ENCODE data around the gene ATP6V1G2. TPM values are rescaled to one million over a fixed set of nuclear protein-coding genes. Genes with fewer than 3 reads are reported as not detected.

ATP6V1G2 gene
- polyA plus RNA-seq, 1 donor from 2014 or later: 56.7 TPM

- Histone ChIP-seq H3K27me3 (ENCODE audit: insufficient read depth, low read depth, low read length) (peaks cover 14% of the 10 kb centered on the region), H3K9ac (ENCODE audit: low read length) (no peak overlapping the region), H3K79me2 (replicated peaks; ENCODE audit: insufficient read depth, low read length) (no peaks in the 10 kb centered on the region), H3K9me3 (ENCODE audit: low read length) (no peaks in the 10 kb centered on the region), H3K9me2 (ENCODE audit: insufficient read depth, low read length) (no peaks in the 10 kb centered on the region), H3K36me3 (ENCODE audit: insufficient read depth, low read length) (no peaks in the 10 kb centered on the region), H3F3A (ENCODE audit: insufficient read depth, low read length, poor library complexity, severe bottlenecking) (no peaks in the 10 kb centered on the region), H3K4me3 (ENCODE audit: low read length) (no peak overlapping the region), H3K27ac (ENCODE audit: low read length) (no peak overlapping the region), H2AFZ (ENCODE audit: low read depth, low read length) (no peak overlapping the region), H3K4me2 (ENCODE audit: low read length) (no peak overlapping the region), H4K20me1 (ENCODE audit: insufficient read depth) (no peaks in the 10 kb centered on the region)
- TF ChIP-seq MXI1 (conservative IDR thresholded peaks at IDR 0.05; ENCODE audit: poor library complexity, severe bottlenecking): no peak
- no peak for TF ChIP-seq REST (IDR thresholded peaks at IDR 0.05; ENCODE audit: borderline replicate concordance)
- no peak for TF ChIP-seq SMC3 (conservative IDR thresholded peaks at IDR 0.05; ENCODE audit: poor library complexity)
- TF ChIP-seq TAF1 (IDR thresholded peaks at IDR 0.05; ENCODE audit: low read depth): no peak
- TF ChIP-seq RAD21 (conservative IDR thresholded peaks at IDR 0.05): no peak
- TF ChIP-seq EZH2 (IDR thresholded peaks at IDR 0.05; ENCODE audit: borderline replicate concordance, insufficient read depth, low read length, poor library complexity, severe bottlenecking): no peak
- TF ChIP-seq EP300 (conservative IDR thresholded peaks at IDR 0.05; ENCODE audit: poor library complexity, severe bottlenecking): no peak
- TF ChIP-seq POLR2AphosphoS5 (IDR thresholded peaks at IDR 0.05): no peak
- no peak for TF ChIP-seq CTCF (IDR thresholded peaks at IDR 0.05; ENCODE audit: poor library complexity, severe bottlenecking)
Observed at GRCh38 chr6:31579546-31580437, 33.4 kb upstream of the ATP6V1G2 start.

GRCh38 chr6:31579119-31579505, 32.7 kb upstream of the ATP6V1G2 start:
- Histone ChIP-seq H3F3A (ENCODE audit: insufficient read depth, low read length, poor library complexity, severe bottlenecking) (no peaks in the 10 kb centered on the region), H3K4me2 (ENCODE audit: low read length) (no peak overlapping the region), H4K20me1 (ENCODE audit: insufficient read depth) (no peaks in the 10 kb centered on the region), H3K9me3 (ENCODE audit: low read length) (no peaks in the 10 kb centered on the region), H3K27me3 (ENCODE audit: insufficient read depth, low read depth, low read length) (peaks cover 14% of the 10 kb centered on the region), H3K27ac (ENCODE audit: low read length) (no peak overlapping the region), H3K9ac (ENCODE audit: low read length) (no peak overlapping the region), H2AFZ (ENCODE audit: low read depth, low read length) (no peak overlapping the region), H3K79me2 (replicated peaks; ENCODE audit: insufficient read depth, low read length) (no peaks in the 10 kb centered on the region), H3K9me2 (ENCODE audit: insufficient read depth, low read length) (no peaks in the 10 kb centered on the region), H3K36me3 (ENCODE audit: insufficient read depth, low read length) (no peaks in the 10 kb centered on the region), H3K4me3 (ENCODE audit: low read length) (no peak overlapping the region)
- no peak for TF ChIP-seq EP300 (conservative IDR thresholded peaks at IDR 0.05; ENCODE audit: poor library complexity, severe bottlenecking)
- TF ChIP-seq EZH2 (IDR thresholded peaks at IDR 0.05; ENCODE audit: borderline replicate concordance, insufficient read depth, low read length, poor library complexity, severe bottlenecking): no peak
- no peak for TF ChIP-seq CTCF (IDR thresholded peaks at IDR 0.05; ENCODE audit: poor library complexity, severe bottlenecking)
- TF ChIP-seq MXI1 (conservative IDR thresholded peaks at IDR 0.05; ENCODE audit: poor library complexity, severe bottlenecking): no peak
- TF ChIP-seq RAD21 (conservative IDR thresholded peaks at IDR 0.05): no peak
- TF ChIP-seq POLR2AphosphoS5 (IDR thresholded peaks at IDR 0.05): no peak
- no peak for TF ChIP-seq SMC3 (conservative IDR thresholded peaks at IDR 0.05; ENCODE audit: poor library complexity)
- TF ChIP-seq TAF1 (IDR thresholded peaks at IDR 0.05; ENCODE audit: low read depth): no peak

Data from neural cell (in vitro differentiated cells).